HG03159 (cell line): ENCODE measurements around the gene MRPL58.
"Not testable (repeated sequence)": the region's sequence is repeated elsewhere in the genome, so short reads cannot be mapped to it uniquely, and the experiment has no call there.

Source experiments
- ATAC-seq: cut with Tn5 transposase; IDR thresholded peaks from one replicate; pipeline ENCODE4 v1.9.1; 2021; ENCODE audit warnings: mild to moderate bottlenecking, moderate library complexity; ENCODE audit not compliant: unreplicated experiment

MRPL58 gene

GRCh38 chr17:75012346-75013091, at the start of gene MRPL58:
Gene MRPL58, plus strand, starts transcription at chr17:75012670. Its CDS starts 17 bp downstream, at chr17:75012687.
- peak; percentile 81 for ATAC-seq

DNA sequence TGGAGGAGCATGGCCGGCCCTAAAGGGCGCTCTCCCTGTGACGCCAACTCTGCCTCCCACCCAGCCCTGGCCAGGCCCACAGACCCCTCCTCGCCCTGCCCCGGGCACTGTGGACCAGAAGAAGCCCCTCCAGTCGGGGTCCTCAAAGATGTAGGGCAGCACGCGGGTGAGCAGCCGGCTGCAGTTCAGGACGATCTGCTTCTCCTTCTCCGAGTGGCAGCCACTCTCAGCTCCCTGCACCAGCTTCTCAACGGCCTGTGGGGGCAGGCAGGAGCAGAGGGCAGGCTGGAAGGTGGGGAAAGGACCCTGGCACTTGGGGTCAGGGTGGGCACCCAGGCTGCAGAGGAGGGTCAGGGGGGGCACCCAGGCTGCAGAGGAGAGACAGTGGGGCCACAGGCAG, 48.8 kb upstream of the MRPL58 start:
- no peak for ATAC-seq

DNA sequence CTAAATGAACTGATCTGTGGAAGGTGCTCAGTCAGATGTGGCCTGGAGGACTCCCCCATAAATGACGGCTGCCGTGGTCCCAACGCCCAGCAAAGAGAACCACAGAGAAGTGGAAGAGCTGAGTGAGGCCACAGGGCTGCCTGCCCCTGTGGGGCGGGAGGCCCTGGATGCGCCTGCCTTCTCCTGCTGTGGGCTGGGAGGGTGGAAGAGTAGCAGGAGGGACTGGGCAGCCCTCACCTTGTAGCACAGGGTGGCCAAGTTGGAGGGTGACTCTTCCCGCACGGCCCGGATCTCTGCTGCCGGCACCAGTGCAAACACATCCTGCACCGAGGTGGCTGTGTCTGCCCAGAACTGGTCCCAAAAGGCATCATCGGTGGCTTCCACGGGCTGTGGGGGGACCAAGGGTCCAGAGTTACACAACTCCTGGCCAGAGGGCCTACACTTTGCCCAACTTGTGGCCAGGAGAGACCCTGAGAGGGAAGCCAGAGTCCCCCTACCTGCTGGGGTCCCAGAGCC, 48.2 kb upstream of the MRPL58 start:
- no peak for ATAC-seq

GRCh38 chr17:74964988-74965622, 47.4 kb upstream of the MRPL58 start:
- ATAC-seq = no peak

DNA sequence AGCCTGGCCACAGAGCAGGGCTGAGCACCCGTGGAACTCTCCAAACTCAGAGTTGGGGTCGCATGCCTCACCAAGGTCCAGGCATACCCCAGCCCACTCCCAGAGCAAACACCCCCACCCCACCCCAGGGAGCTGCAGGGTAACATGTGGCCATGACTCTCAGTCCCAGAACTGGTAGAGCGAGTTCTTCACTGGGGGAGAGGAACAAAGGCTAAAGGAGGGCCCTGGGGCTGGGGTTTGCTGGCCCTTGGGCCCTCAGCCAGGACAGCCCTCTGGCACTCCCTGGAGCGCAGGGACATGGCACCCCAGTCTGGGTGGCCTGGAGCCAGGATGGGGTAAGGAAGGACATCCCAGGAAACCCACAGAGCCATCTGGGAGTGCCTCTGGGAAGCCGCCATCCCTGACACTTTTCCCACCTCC, 44.1 kb upstream of the MRPL58 start:
- no peak for ATAC-seq

- ATAC-seq = not testable (repeated sequence)
These were observed 43.0 kb upstream of the MRPL58 start for GRCh38 chr17:74969501-74969900.

DNA sequence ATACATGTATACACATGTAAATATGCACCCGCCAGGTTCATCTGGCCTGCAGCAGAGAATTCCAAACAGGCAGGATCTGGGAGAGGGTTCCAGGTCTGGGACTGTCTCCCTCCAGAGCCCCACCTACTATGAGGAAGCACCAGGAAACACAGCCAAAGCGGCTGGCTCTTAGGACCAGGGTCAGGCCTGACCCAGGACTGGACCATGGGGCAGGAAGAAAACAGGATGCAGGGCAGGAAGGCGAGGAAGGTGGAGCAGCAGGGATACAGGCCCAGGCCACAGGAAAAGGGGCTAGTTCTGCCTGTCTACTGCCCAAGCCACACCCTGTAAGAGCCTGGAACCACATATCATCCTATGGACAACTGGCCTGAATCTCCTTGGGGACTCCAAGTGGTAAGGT, 42.1 kb upstream of the MRPL58 start:
- ATAC-seq = no peak

- ATAC-seq = no peak
These were observed 41.2 kb upstream of the MRPL58 start for GRCh38 chr17:74971069-74971841.

GRCh38 chr17:74971842-74972106, 40.7 kb upstream of the MRPL58 start:
- ATAC-seq = no peak

DNA sequence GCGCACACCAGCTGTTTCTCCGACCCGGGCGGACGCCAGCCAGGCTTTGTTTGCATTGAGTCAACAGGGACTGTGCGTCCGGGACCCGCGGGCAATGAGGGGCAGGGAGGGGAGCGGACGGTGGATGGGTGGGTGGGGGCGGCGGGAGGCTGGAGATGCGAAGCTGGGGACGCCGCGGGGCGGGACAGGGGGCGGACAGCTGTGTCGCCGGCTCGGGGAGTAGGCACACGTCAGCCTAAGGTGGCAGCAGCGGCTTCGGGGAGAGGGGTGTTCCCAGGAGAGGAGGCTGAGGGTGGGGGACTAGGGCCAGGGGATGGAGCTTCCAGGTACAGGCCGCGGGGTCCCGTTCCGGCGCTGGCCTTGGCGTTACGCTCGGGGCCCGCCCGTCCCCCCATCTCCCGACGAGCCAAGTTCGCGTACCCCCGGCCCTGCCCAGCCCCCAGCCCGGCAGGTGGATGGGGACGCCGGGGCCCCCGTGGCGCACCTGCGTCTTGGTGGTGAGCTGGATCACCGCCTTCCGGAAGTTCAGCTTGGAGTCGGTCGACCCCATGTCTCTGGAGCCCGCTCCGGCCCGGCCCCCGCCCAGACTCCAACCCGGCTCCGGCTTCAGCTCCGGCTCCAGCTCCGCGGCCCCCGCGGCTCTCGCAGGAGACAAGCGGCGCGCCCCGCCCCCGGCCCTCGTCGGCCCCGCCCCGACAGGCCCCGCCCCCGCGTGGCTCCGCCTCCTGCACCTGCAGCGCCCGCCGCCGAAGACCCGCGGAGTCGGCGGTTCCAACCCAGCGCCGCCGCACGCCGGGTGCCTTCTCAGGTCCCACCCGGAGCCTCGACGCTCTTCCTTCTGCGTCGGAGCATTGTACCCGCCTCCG, 40.1 kb upstream of the MRPL58 start, which contains the start of gene HID1:
Gene HID1 (minus strand): TSS at position 653 of the 866 bp plus-strand sequence. CDS start 103 bp downstream, at position 550.
- no peak for ATAC-seq

- no peak for ATAC-seq
These were observed 39.5 kb upstream of the MRPL58 start for GRCh38 chr17:74972973-74973328.

DNA sequence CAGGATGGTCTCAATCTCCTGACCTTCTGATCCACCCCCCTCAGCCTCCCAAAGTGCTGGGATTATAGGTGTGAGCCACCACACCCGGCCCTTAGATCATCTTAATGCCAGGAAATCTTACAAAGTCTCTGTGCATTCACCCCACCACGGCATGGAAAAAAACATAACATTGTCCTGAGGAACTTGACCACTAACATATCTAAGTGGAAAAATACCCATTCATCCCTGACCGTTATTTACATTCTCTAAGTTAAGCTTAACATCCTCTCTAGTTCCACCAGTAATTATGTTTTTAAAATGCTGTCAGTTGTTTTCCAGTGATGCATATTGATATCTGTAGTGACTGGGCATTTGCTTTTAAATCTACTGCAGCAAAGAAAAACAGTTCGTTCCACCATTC, 36.5 kb upstream of the MRPL58 start:
- ATAC-seq = no peak

- ATAC-seq = no peak
These were observed 34.7 kb upstream of the MRPL58 start for GRCh38 chr17:74977802-74978201.

DNA sequence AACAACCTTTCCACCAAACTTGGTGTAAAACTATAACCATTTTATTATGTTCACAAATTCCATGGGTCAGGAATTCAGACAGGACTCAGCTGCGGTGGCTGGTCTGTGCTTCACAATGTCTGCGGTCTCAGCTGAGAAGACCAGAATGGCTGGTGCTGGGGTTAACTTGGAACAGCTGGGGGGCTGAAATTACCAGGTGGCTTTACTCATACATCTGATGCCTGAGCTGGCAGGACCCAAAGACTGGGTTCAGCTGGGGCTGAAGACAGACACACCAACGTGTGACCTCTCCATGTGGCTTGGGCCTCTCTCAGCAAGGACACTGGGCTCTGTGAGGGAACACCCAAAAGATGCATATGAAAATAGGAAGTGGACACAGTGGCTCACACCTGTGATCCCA, 34.2 kb upstream of the MRPL58 start:
- ATAC-seq = no peak

DNA sequence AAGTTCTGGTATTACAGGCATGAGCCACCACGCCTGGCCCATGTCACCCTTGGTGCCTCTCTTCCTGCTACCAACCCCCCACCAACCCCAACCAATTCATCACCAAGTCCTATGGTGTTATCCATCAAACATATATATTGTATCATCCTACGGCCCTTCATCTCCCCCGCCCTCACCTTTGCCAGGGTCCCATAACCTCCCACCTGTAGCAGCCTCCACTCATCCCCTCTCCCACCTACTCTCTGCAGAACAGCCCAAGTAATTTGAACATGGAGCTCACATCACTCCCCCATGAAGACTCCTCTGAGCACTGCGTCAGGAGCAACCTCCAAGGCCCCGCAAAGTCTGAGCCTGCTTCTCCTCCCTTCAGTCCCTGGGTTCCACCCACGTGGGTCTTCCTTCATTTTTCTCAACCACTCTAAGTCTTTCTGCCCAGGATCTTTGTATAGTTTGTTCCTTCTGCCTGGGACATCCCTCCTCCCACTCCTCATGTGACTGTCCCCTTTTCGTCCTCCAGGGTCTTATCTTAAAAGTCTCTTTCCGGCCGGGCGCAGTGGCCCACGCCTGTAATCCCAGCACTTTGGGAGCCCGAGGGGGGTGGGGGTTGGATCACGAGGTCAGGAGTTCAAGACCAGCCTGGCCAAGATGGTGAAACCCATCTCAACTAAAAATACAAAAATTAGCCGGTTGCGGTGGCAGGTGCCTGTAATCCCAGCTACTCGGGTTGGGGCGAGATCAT, 32.9 kb upstream of the MRPL58 start:
- ATAC-seq = no peak

DNA sequence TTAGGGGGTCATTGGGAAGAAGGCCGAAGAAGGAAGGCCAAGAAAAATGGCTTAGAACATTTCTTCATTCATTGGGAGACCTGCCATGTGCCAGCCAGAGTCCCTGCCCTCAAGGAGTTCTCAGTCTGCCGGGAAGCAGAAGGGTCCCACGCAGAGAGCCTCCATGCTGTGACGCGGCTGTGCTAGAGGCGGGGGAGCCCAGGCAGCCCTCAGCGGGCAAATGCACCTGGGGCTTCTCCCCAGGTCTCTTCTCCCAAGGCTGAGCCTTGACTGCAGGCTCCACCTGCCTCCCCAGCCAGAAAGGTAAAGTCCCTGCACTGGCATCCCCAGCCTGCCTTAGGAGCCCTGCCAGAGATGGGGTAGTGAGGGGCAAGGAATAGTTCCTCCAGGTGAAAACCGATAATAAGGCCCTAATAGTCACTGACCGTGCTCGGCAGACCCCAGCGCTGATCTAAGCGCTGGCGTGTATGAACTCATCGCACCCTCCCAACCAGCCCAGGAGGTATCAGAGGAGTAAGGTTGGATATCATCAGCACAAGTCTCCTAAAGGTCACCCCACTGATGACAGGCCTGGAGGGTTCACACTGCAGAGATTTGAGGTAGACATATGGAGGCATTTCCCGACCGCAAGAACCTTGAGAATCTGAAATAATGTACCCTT, 31.0 kb upstream of the MRPL58 start:
- ATAC-seq = no peak

DNA sequence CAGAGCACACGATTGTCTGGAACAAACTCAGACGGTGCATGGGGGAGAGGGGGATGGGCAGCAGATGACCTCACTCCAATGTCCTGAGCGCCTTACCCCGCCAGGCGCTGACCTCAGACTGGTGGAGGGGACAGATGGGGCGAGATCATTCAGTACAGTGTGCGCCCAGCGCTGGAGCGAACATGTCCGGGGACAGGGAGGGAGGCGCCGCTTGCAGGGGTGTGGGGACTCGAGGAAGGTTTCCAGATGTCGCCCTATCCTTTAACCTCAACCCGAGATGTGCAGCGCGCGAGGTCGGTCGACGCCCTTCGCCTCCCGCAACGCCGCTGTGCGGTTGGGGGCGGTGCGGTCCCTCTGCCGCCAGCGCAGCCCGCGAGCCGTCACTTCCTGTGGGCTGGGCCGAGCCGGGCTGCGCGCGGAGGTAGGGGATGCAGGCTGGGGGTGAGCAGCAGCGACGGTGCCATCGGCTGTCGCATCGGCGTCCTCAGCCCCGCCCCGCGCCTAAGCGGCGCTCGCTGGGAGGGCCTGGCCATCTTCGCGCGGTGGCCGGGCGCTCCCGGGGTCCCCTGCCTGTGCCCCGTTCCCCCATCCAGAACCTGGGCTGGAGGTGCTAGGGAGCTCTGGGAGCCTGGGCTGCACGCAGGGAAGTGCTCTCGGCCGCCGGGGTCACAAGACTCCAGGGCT, 30.3 kb upstream of the MRPL58 start:
- ATAC-seq = no peak

DNA sequence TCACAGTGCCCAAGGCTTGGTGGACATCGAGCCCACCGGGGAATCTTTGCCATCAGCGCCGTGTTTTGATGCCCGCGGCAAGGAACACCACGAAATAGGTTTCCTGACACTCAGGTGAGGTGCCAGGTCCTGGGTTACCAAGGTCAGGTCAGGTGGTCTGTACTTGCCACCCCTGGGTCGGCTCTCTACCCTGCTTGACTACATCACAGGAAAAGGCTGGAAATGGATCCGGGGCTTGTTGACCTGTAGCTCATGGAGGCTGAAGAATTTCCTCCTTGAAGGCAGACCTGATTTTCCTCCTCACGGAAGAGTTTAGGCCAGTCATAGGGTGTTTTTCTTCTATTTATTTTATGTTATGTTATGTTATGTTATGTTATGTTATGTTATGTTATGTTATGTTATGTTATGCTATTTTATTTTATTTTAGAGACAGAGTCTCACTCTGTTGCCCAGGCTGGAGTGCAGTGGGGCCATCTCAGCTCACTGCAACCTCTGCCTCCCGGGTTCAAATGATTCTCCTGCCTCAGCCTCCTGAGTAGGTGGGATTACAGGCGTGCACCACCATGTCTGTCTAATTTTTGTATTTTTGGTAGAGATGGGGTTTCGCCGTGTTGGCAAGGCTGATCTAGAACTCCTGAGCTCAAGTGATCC, 29.7 kb upstream of the MRPL58 start:
- ATAC-seq = not testable (repeated sequence)

GRCh38 chr17:74986206-74986576, 26.3 kb upstream of the MRPL58 start:
- no peak for ATAC-seq
